Lung (tissue), 12 donors: Measurements from ENCODE around the gene PARD3B. TPM values are rescaled to one million over a fixed set of nuclear protein-coding genes. Genes with fewer than 3 reads are reported as not detected.

ENCODE experiments used
- ATAC-seq: fragments of 200-7000 bp; cut with Tn5 transposase; one replicate; pipeline ENCODE4 v1.9.1; 2020; ENCODE audit warnings: moderate number of reproducible peaks; ENCODE audit not compliant: insufficient read depth, low FRiP score
- DNase-seq, 3 donors: peaks; one replicate each; pipeline ENCODE4 v3.0.0-alpha.2; 2013 to 2017
- H3K27ac ChIP-seq, 2 donors: one replicate each; pipeline ENCODE4 v1.5.1; 2013; ENCODE audit warnings: mild to moderate bottlenecking in 2 of 2, moderate library complexity in 2 of 2, control low read depth in 1 of 2, inconsistent platforms in 1 of 2, low read depth in 1 of 2, low read length in 1 of 2
- H3K27me3 ChIP-seq, 3 donors: one replicate each; pipeline ENCODE4 v1.5.1; 2013; ENCODE audit warnings: low read length in 2 of 3; ENCODE audit not compliant: control insufficient read depth in 3 of 3, insufficient read depth in 3 of 3
- H3K36me3 ChIP-seq, 4 donors: one replicate each; pipeline ENCODE4 v1.5.1; 2013; ENCODE audit warnings: low read length in 4 of 4, mild to moderate bottlenecking in 1 of 4, moderate library complexity in 1 of 4; ENCODE audit not compliant: control insufficient read depth in 4 of 4, insufficient read depth in 4 of 4
- H3K4me1 ChIP-seq, 5 donors: one replicate each; pipeline ENCODE4 v1.5.1; 2013; ENCODE audit warnings: low read length in 5 of 5, mild to moderate bottlenecking in 2 of 5, moderate library complexity in 1 of 5; ENCODE audit not compliant: control insufficient read depth in 5 of 5, insufficient read depth in 5 of 5
- H3K4me3 ChIP-seq: one replicate; pipeline ENCODE4 v1.5.1; 2013; ENCODE audit warnings: mild to moderate bottlenecking, control low read depth, moderate library complexity
- H3K9ac ChIP-seq, 2 donors: one replicate each; pipeline ENCODE4 v1.5.1; 2013; ENCODE audit warnings: low read length in 2 of 2, control low read depth in 1 of 2; ENCODE audit not compliant: insufficient read depth in 1 of 2
- H3K9me3 ChIP-seq, 4 donors: one replicate each; pipeline ENCODE4 v1.5.1; 2013; ENCODE audit warnings: low read length in 3 of 4, mild to moderate bottlenecking in 1 of 4, moderate library complexity in 1 of 4; ENCODE audit not compliant: control insufficient read depth in 4 of 4, insufficient read depth in 3 of 4
- CTCF ChIP-seq: IDR thresholded peaks from 2 replicates; pipeline ENCODE4 v1.5.1; 2012; ENCODE audit warnings: mild to moderate bottlenecking; ENCODE audit errors: control extremely low read depth, extremely low read depth
- WGBS, 2 donors: extraction: QIAGEN DNeasy Blood & Tissue Kit; methylation state at CpG; one replicate each; pipeline ENCODE4 v1.1.7; 2013; 5-methylcytosine and 5-hydroxymethylcytosine counted together
- polyA plus RNA-seq, 2 donors: library from polyadenylated mRNA; stranded (reverse); fragments of 200-250 nt; gene quantifications; one replicate each; pipeline ENCODE4 v1.2.1, GENCODE V29; 2013
- total RNA-seq, 2 donors: library from RNA; depleted of rRNA in 1 of 2; stranded (reverse); fragments of >200 nt in 1 of 2; gene quantifications; one replicate each; pipeline ENCODE4 v1.2.1, GENCODE V29; 2014 to 2021
- donor health status: control.
- donor health status: control.
- donor health status: Bipolar disorder and iron deficiency.
- donor health status: healthy.
- donor health status: DM: yes; HTN: yes; CAD: no.

PARD3B gene
- total and polyA plus RNA-seq, 4 donors, result 2.4 to 38.7 (median 17.1) TPM

GRCh38 chr2:205461678-205462665 is 916.7 kb downstream of the PARD3B start:
- Histone ChIP-seq H3K9ac (no peak overlapping the region), H3K27me3 (no peaks in the 10 kb centered on the region), H3K4me1 (peaks cover 0 to 7% (median 1%) of the 10 kb centered on the region in 5 donors), H3K4me3 (no peak overlapping the region), H3K36me3 (no peaks in the 10 kb centered on the region), H3K9me3 (no peaks in the 10 kb centered on the region), H3K27ac (no peak overlapping the region)
- WGBS, 2 donors, result 84 to 89% methylated on average over 6 of the region's 6 CpGs
- ATAC-seq, result no peak
- TF ChIP-seq CTCF, result no peak
- DNase-seq, result peak in 1 of 3 donors; percentile 35

- Histone ChIP-seq H3K27me3 (no peaks in the 10 kb centered on the region), H3K9ac (no peak overlapping the region), H3K4me3 (no peak overlapping the region), H3K27ac (no peak overlapping the region), H3K9me3 (no peaks in the 10 kb centered on the region), H3K36me3 (no peaks in the 10 kb centered on the region), H3K4me1 (peaks cover 0 to 7% (median 1%) of the 10 kb centered on the region in 5 donors)
- 79 to 91% methylated on average over 6 of the region's 6 CpGs for WGBS, 2 donors
- ATAC-seq, result no peak
- no peak for TF ChIP-seq CTCF
- no peak for DNase-seq
These were observed 917.5 kb downstream of the PARD3B start for GRCh38 chr2:205462681-205463345.

- ATAC-seq (no peak), DNase-seq (no peak)
- 90 to 94% methylated on average over 5 of the region's 5 CpGs for WGBS, 2 donors
- peaks cover 0 to 7% (median 1%) of the 10 kb centered on the region in 5 donors for H3K4me1 ChIP-seq
- H3K4me3 ChIP-seq, result no peak overlapping the region
- H3K9ac ChIP-seq, result no peak overlapping the region
- no peaks in the 10 kb centered on the region for H3K27me3 ChIP-seq
- TF ChIP-seq CTCF, result no peak
- H3K36me3 ChIP-seq, result no peaks in the 10 kb centered on the region
- no peaks in the 10 kb centered on the region for H3K9me3 ChIP-seq
- no peak overlapping the region for H3K27ac ChIP-seq
These were observed 918.3 kb downstream of the PARD3B start for GRCh38 chr2:205463466-205464025.
